ENCODE data around the gene IL17D. TPM values are rescaled to one million over a fixed set of nuclear protein-coding genes. Genes with fewer than 3 reads are reported as not detected.

Gene IL17D
- total RNA-seq, 2 experiments from 2014 or later: 0.49 to 0.54 TPM

- no peaks in the 10 kb centered on the region for H3K9me3 Mint-ChIP-seq
- H3K27me3 Mint-ChIP-seq: no peaks in the 10 kb centered on the region
- no peak overlapping the region for H3K27ac Mint-ChIP-seq
- ChIA-PET CTCF (no interaction called here), POLR2A (interaction anchor here (1.1 kb wide), 1 partner anchor 19 kb away, joined by 3 read pairs; no protein-coding TSS in a partner anchor)
- intact Hi-C loops (cut with micrococcal nuclease): no loop called here
- TF ChIP-seq, protein P1, sequence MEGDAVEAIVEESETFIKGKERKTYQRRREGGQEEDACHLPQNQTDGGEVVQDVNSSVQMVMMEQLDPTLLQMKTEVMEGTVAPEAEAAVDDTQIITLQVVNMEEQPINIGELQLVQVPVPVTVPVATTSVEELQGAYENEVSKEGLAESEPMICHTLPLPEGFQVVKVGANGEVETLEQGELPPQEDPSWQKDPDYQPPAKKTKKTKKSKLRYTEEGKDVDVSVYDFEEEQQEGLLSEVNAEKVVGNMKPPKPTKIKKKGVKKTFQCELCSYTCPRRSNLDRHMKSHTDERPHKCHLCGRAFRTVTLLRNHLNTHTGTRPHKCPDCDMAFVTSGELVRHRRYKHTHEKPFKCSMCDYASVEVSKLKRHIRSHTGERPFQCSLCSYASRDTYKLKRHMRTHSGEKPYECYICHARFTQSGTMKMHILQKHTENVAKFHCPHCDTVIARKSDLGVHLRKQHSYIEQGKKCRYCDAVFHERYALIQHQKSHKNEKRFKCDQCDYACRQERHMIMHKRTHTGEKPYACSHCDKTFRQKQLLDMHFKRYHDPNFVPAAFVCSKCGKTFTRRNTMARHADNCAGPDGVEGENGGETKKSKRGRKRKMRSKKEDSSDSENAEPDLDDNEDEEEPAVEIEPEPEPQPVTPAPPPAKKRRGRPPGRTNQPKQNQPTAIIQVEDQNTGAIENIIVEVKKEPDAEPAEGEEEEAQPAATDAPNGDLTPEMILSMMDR (IDR thresholded peaks at IDR 0.05): no peak
- DNase-seq (no peak), ATAC-seq (no peak)
- H3K4me1 Mint-ChIP-seq (ENCODE audit: low read depth): no peaks in the 10 kb centered on the region
- no peak overlapping the region for H3K4me3 Mint-ChIP-seq
- no peaks in the 10 kb centered on the region for H3K36me3 Mint-ChIP-seq (ENCODE audit: low read depth)
These were observed 21.4 kb upstream of the IL17D start for GRCh38 chr13:20682061-20682460.

DNA sequence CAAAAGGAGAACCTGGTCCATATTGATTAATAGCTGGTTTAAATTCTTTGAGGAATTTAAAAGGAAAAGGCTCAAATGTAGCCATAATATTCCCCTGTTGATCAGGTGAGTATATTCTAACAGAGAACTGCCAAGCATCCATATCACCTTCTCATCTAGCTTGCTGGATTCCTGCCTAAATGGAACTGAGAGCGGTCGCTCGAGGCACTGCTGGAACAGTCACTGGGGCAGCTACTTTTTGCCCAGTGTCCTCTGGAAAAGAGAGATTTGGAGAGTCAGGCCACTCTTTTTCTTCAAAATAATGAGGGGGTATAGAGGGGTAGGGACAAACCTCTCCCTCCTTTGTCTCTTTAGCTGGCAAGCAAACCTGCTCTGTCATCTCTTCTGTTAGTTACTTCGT is 19.5 kb upstream of the IL17D start:
- H3K27me3 Mint-ChIP-seq: no peaks in the 10 kb centered on the region

DNA sequence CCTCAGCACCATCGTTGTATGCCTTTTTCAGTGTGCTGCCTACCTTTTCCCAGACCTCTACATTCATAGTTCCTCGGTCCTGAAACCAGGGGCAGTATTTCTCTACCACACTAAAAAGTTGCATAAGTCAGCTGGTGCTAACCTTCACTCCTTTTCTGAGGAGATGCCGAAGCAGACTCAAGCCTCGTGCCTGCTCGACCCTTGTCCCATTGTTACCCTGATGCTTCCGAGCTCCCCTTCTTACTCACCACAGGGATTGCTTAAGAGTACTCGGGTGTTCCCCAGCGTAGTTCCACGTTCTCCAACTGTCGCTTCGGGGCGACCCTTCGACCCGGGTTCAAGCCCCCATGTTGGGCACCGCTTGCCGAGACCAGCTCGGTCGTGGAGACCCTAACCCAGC is 19.0 kb upstream of the IL17D start:
- ChIA-PET POLR2A (no interaction called here), CTCF (no interaction called here)
- H3K36me3 Mint-ChIP-seq (ENCODE audit: low read depth): no peaks in the 10 kb centered on the region
- no peak overlapping the region for H3K4me3 Mint-ChIP-seq
- H3K27ac Mint-ChIP-seq: no peak overlapping the region
- ATAC-seq (no peak), DNase-seq (no peak)
- TF ChIP-seq, protein P1 (IDR thresholded peaks at IDR 0.05): no peak
- no peaks in the 10 kb centered on the region for H3K9me3 Mint-ChIP-seq
- intact Hi-C loops (cut with micrococcal nuclease): no loop called here
- H3K27me3 Mint-ChIP-seq: no peaks in the 10 kb centered on the region
- H3K4me1 Mint-ChIP-seq (ENCODE audit: low read depth): no peaks in the 10 kb centered on the region

More for the DNA sequence above, 19.5 kb upstream of the IL17D start:
- no peaks in the 10 kb centered on the region for H3K9me3 Mint-ChIP-seq
- DNase-seq (no peak), ATAC-seq (no peak)
- TF ChIP-seq, protein P1 (IDR thresholded peaks at IDR 0.05): no peak
- H3K4me1 Mint-ChIP-seq (ENCODE audit: low read depth): no peaks in the 10 kb centered on the region
- intact Hi-C loops (cut with micrococcal nuclease): no loop called here
- H3K27ac Mint-ChIP-seq: no peak overlapping the region
- ChIA-PET POLR2A (no interaction called here), CTCF (no interaction called here)
- no peaks in the 10 kb centered on the region for H3K36me3 Mint-ChIP-seq (ENCODE audit: low read depth)
- H3K4me3 Mint-ChIP-seq: no peak overlapping the region

DNA sequence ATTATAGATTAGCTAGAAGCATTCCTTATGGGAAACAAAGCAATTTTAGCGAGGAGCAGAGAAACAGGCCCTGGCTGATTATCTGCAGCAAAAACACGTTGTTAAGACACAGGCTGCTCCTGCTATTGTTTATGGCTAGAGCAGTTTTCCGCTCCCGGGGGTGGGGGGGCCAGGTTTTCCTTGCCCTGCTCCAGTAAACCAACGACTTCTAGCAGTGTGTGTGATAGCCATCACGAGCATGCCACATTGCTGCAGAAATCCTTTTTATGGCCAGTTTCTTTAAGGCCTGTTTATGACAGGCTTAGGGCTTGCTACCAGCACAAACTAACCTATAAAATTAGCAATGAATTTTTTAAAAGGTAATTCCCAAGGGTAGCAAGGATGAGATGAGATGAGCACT is 18.4 kb upstream of the IL17D start:
- Mint-ChIP-seq H3K4me1 (ENCODE audit: low read depth) (no peaks in the 10 kb centered on the region), H3K27ac (no peak overlapping the region), H3K27me3 (no peaks in the 10 kb centered on the region), H3K36me3 (ENCODE audit: low read depth) (no peaks in the 10 kb centered on the region), H3K4me3 (no peak overlapping the region), H3K9me3 (no peaks in the 10 kb centered on the region)
- ATAC-seq: no peak
- DNase-seq: no peak
- TF ChIP-seq, protein P1 (IDR thresholded peaks at IDR 0.05): no peak
- intact Hi-C loops (cut with micrococcal nuclease): no loop called here
- ChIA-PET CTCF (no interaction called here), POLR2A (no interaction called here)

DNA sequence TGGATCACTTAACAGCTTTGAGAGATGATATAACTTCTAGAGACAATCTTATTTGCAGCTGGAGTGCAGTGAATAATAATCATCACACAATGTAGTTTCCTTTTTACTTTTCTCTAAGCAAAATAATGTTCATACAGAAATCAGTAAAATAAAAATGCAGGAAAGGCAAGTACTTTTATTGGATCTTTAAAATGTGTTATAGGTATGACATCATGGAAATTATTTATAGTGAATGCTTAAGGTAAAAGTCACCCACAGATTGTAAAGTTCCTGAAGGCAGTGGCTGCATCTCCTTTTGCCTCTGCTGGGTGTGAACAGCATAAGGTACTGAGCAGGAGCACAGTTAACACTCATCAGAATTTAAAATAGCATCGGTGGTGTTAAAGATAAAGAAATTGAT is 17.3 kb upstream of the IL17D start:
- H3K4me1 Mint-ChIP-seq (ENCODE audit: low read depth): no peaks in the 10 kb centered on the region
- no peak overlapping the region for H3K4me3 Mint-ChIP-seq
- no peak for ATAC-seq
- no peaks in the 10 kb centered on the region for H3K27me3 Mint-ChIP-seq
- intact Hi-C loops (cut with micrococcal nuclease): no loop called here
- ChIA-PET POLR2A (no interaction called here), CTCF (no interaction called here)
- H3K9me3 Mint-ChIP-seq: no peaks in the 10 kb centered on the region
- H3K36me3 Mint-ChIP-seq (ENCODE audit: low read depth): no peaks in the 10 kb centered on the region
- DNase-seq: no peak
- TF ChIP-seq, protein P1 (IDR thresholded peaks at IDR 0.05): no peak
- no peak overlapping the region for H3K27ac Mint-ChIP-seq

Measured in activated CD8-positive, alpha-beta T cell treated with anti-CD3 and anti-CD28 coated beads for 36 hours (primary cell).